BE2C (cell line): ENCODE measurements around the gene ZNF583.

ENCODE experiments used
- DNase-seq: peaks from one replicate; pipeline ENCODE4 v3.0.0-alpha.2; 2020
- H3K27me3 ChIP-seq: fragments of 250-450 bp; sonication (Bioruptor Pico); 2 replicates; pipeline ENCODE4 v1.5.1; 2020; ENCODE audit warnings: mild to moderate bottlenecking
- H3K36me3 ChIP-seq: fragments of 250-450 bp; sonication (Bioruptor Pico); 2 replicates; pipeline ENCODE4 v1.5.1; 2020; ENCODE audit warnings: mild to moderate bottlenecking
- H3K4me1 ChIP-seq: fragments of 250-450 bp; sonication (Bioruptor Pico); 2 replicates; pipeline ENCODE4 v1.5.1; 2020
- H3K4me3 ChIP-seq: 2 replicates; pipeline ENCODE4 v1.5.1; 2011; ENCODE audit warnings: low read depth, low read length
- H3K9me3 ChIP-seq: fragments of 250-450 bp; sonication (Bioruptor Pico); 2 replicates; pipeline ENCODE4 v1.5.1; 2020
- TF ChIP-seq, protein P1 (sequence below): IDR thresholded peaks from 2 replicates; pipeline ENCODE4 v1.5.1; 2012; ENCODE audit warnings: mild to moderate bottlenecking, low read depth, low read length

Gene ZNF583

DNA sequence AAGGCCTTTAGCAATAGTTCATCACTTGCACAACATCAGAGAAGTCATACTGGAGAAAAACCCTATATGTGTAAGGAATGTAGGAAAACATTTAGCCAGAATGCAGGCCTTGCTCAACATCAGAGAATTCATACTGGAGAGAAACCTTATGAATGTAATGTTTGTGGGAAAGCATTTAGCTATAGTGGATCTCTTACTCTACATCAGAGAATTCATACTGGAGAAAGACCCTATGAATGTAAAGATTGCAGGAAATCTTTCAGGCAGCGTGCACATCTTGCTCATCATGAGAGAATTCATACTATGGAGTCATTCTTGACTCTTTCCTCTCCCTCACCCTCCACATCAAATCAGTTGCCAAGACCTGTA is 19.8 kb downstream of the ZNF583 start:
- peaks cover 14% of the 10 kb centered on the region for H3K36me3 ChIP-seq
- no peaks in the 10 kb centered on the region for H3K4me1 ChIP-seq
- H3K27me3 ChIP-seq: no peaks in the 10 kb centered on the region
- peaks cover 16% of the 10 kb centered on the region for H3K9me3 ChIP-seq
- no peak overlapping the region for H3K4me3 ChIP-seq
- TF ChIP-seq, protein P1, sequence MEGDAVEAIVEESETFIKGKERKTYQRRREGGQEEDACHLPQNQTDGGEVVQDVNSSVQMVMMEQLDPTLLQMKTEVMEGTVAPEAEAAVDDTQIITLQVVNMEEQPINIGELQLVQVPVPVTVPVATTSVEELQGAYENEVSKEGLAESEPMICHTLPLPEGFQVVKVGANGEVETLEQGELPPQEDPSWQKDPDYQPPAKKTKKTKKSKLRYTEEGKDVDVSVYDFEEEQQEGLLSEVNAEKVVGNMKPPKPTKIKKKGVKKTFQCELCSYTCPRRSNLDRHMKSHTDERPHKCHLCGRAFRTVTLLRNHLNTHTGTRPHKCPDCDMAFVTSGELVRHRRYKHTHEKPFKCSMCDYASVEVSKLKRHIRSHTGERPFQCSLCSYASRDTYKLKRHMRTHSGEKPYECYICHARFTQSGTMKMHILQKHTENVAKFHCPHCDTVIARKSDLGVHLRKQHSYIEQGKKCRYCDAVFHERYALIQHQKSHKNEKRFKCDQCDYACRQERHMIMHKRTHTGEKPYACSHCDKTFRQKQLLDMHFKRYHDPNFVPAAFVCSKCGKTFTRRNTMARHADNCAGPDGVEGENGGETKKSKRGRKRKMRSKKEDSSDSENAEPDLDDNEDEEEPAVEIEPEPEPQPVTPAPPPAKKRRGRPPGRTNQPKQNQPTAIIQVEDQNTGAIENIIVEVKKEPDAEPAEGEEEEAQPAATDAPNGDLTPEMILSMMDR: no peak
- DNase-seq: no peak

DNA sequence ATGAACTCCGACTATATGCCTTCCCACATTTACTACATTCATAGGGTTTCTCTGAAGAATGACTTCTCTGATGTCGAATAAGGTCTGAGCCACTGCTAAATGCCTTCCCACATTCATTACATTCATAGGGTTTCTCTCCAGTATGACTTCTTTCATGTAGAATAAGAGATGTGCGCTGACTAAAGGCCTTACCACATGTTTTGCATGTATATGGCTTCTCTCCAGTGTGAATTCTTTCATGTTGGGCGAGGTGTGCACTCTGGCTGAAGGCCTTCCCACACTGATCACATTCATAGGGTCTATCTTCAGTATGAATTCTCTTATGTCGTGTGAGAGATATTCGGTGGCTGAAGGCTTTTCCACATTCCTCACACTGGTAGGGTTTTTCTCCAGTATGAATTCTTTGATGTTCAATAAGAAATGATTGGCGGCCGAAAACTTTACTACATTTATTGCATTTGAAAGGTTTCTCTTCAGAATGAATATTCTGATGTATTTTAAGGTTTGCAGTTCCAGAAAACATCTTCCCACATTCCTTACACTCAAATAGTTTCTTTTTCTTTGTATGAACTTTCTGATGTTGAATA is 37.2 kb downstream of the ZNF583 start:
- TF ChIP-seq, protein P1: no peak
- DNase-seq: no peak
- peaks cover 9% of the 10 kb centered on the region for H3K9me3 ChIP-seq
- H3K4me1 ChIP-seq: no peaks in the 10 kb centered on the region
- H3K4me3 ChIP-seq: no peak overlapping the region
- no peaks in the 10 kb centered on the region for H3K27me3 ChIP-seq
- peaks cover 15% of the 10 kb centered on the region for H3K36me3 ChIP-seq

DNA sequence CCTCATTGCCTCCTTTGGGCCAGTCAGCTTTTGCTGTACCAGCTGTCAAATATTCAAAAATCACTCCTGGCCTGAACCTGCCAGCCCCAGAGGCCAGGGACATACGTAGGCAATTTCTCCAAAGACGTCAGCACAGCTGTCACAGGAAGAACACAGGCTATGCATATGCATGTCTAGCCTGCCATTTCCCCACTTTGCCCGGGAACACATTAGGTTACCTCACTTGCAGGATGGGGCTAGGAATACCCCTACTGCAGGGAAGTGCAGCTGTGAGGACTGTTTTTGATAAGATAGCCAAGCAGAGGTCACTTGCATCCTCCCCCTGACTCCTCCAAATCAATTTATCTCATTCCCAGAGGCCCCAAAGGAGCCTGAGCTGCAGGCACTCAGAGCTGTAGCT is 70.2 kb downstream of the ZNF583 start:
- Histone ChIP-seq H3K9me3 (no peaks in the 10 kb centered on the region), H3K4me3 (no peak overlapping the region), H3K27me3 (no peaks in the 10 kb centered on the region), H3K4me1 (no peaks in the 10 kb centered on the region; the same call in 1 of the 2 replicates), H3K36me3 (peaks cover 15% of the 10 kb centered on the region)
- DNase-seq: peak; percentile 44
- TF ChIP-seq, protein P1: no peak

DNA sequence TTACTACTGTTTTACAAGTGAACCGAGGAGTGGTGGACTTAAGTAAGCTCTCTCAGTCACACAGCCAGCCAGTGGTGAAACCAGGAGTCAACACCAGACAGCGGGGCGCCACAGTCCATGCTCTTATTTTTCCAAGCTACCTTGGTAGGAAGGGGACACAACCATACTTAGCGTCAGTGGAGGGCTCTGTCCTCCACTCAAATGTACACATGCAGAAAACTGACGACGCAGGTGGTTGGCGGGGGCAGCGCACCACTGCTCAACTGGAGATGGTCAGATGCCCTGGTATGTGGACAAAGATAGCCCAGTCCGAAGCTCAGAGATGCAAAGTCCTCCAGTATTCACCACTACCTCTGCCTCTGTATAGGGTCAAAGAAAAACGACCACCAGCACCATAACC is 72.0 kb downstream of the ZNF583 start:
- TF ChIP-seq, protein P1: no peak
- Histone ChIP-seq H3K9me3 (no peaks in the 10 kb centered on the region), H3K4me1 (no peaks in the 10 kb centered on the region; the same call in 1 of the 2 replicates), H3K27me3 (no peaks in the 10 kb centered on the region), H3K36me3 (peaks cover 10% of the 10 kb centered on the region), H3K4me3 (peak overlapping the region; percentile 81)
- no peak for DNase-seq
